Right ventricle myocardium superior (tissue), 1 donor: Measurements from ENCODE around the gene CD48. TPM values are rescaled to one million over a fixed set of nuclear protein-coding genes. Genes with fewer than 3 reads are reported as not detected.

Experiments
- ATAC-seq: fragments of 200-7000 bp; cut with Tn5 transposase; one replicate; pipeline ENCODE4 v1.9.1; 2020; ENCODE audit warnings: mild to moderate bottlenecking; ENCODE audit not compliant: poor library complexity
- DNase-seq: peaks from one replicate; pipeline ENCODE4 v3.0.0-alpha.2; 2020
- intact Hi-C: fragments of 100-400 bp; cut with DNase I; formaldehyde crosslinking; loops from one replicate; pipeline ENCODE4 v1.11.2; 2022
- long read RNA-seq: library from polyadenylated mRNA; unstranded; transcript quantifications from one replicate; pipeline ENCODE4 v2.0.0, GENCODE V29; 2021
- total RNA-seq: library from RNA; stranded (reverse); fragmentation: NEBNext Ultra II Directional; extraction: Animal tissue kit (Norgen Biotek cat#: 25700); gene quantifications from one replicate; pipeline ENCODE4 v1.2.1, GENCODE V29; 2021
- donor health status: DM: no; HTN: yes; CAD: no; lungs with severe emphysema.

CD48 gene
- total RNA-seq: 0.91 TPM
- long read RNA-seq: 0 reads

GRCh38 chr1:160711602-160712311, at the start of gene CD48:
CD48 (minus strand) TSS chr1:160711822; CDS start chr1:160711763, 59 bp downstream.
- intact Hi-C loops: no loop called here
- DNase-seq (no peak), ATAC-seq (peak; percentile 55)

- no peak for ATAC-seq
- intact Hi-C loops: no loop called here
These were observed 49.4 kb upstream of the CD48 start for GRCh38 chr1:160761046-160761445.

GRCh38 chr1:160759740-160760139, 48.1 kb upstream of the CD48 start:
- intact Hi-C loops: no loop called here
- DNase-seq (no peak), ATAC-seq (no peak)

More at GRCh38 chr1:160761046-160761445, 49.4 kb upstream of the CD48 start:
- DNase-seq: no peak

GRCh38 chr1:160758521-160758920, 46.9 kb upstream of the CD48 start:
- no peak for DNase-seq
- intact Hi-C loops: no loop called here
- no peak for ATAC-seq

GRCh38 chr1:160756849-160757201, 45.2 kb upstream of the CD48 start:
- DNase-seq: no peak

GRCh38 chr1:160755911-160756848, 44.6 kb upstream of the CD48 start:
- intact Hi-C loops: no loop called here
- no peak for DNase-seq
- ATAC-seq: no peak

More at GRCh38 chr1:160756849-160757201, 45.2 kb upstream of the CD48 start:
- intact Hi-C loops: no loop called here
- ATAC-seq: no peak

- ATAC-seq: no peak
- intact Hi-C loops: no loop called here
- no peak for DNase-seq
These were observed 43.8 kb upstream of the CD48 start for GRCh38 chr1:160755461-160755860.

- no peak for DNase-seq
- ATAC-seq: no peak
- intact Hi-C loops: no loop called here
These were observed 42.0 kb upstream of the CD48 start for GRCh38 chr1:160753594-160753993.

GRCh38 chr1:160752924-160753323, 41.3 kb upstream of the CD48 start:
- ATAC-seq: no peak
- DNase-seq: no peak
- intact Hi-C loops: no loop called here

- ATAC-seq (no peak), DNase-seq (no peak)
- intact Hi-C loops: no loop called here
These were observed 40.8 kb upstream of the CD48 start for GRCh38 chr1:160752406-160752805.

- ATAC-seq (no peak), DNase-seq (no peak)
- intact Hi-C loops: no loop called here
These were observed 39.0 kb upstream of the CD48 start for GRCh38 chr1:160750608-160751007.

- intact Hi-C loops: no loop called here
- no peak for ATAC-seq
These were observed 37.3 kb upstream of the CD48 start for GRCh38 chr1:160748878-160749269.

GRCh38 chr1:160748181-160748877, 36.7 kb upstream of the CD48 start:
- intact Hi-C loops: no loop called here
- DNase-seq (no peak), ATAC-seq (no peak)

More at GRCh38 chr1:160748878-160749269, 37.3 kb upstream of the CD48 start:
- DNase-seq: no peak

- intact Hi-C loops: no loop called here
- no peak for ATAC-seq
These were observed 36.1 kb upstream of the CD48 start for GRCh38 chr1:160747717-160748116.

GRCh38 chr1:160746836-160747500, 35.3 kb upstream of the CD48 start:
- intact Hi-C loops: no loop called here
- ATAC-seq: no peak

More at GRCh38 chr1:160747717-160748116, 36.1 kb upstream of the CD48 start:
- DNase-seq: no peak

GRCh38 chr1:160745551-160745950, 33.9 kb upstream of the CD48 start:
- intact Hi-C loops: no loop called here

More at GRCh38 chr1:160746836-160747500, 35.3 kb upstream of the CD48 start:
- DNase-seq: no peak

GRCh38 chr1:160744852-160745520, 33.4 kb upstream of the CD48 start:
- DNase-seq (no peak), ATAC-seq (no peak)
- intact Hi-C loops: no loop called here

More at GRCh38 chr1:160745551-160745950, 33.9 kb upstream of the CD48 start:
- DNase-seq (no peak), ATAC-seq (no peak)

GRCh38 chr1:160744199-160744851, 32.7 kb upstream of the CD48 start:
- intact Hi-C loops: no loop called here
- ATAC-seq: no peak
- no peak for DNase-seq
